ENCODE results near the gene UGT3A2.

- TF ChIP-seq ZNF518A (tag by site-specific recombination; conservative IDR thresholded peaks at IDR 0.05; ENCODE audit: low read depth) (no peak), REST (tag by site-specific recombination; IDR thresholded peaks at IDR 0.05) (no peak)
Observed at GRCh38 chr5:36108758-36109460, 42.2 kb upstream of the UGT3A2 start.

Data from HEK293 (cell line).